ENCODE measurements around the gene MKX. TPM values are rescaled to one million over a fixed set of nuclear protein-coding genes. Genes with fewer than 3 reads are reported as not detected.

MKX gene
- total and polyA plus RNA-seq, 7 donors = 0.28 to 34.9 (median 11.3) TPM; not detected in 1

GRCh38 chr10:27698961-27699360 is 46.7 kb downstream of the MKX start:
- no peaks in the 10 kb centered on the region for H3K27me3 ChIP-seq
- H3K4me3 ChIP-seq = no peak overlapping the region
- H3K4me1 ChIP-seq = peaks cover 0 to 47% (median 38%) of the 10 kb centered on the region in 4 donors
- TF ChIP-seq CTCF (IDR thresholded peaks at IDR 0.05) (no peak), POLR2AphosphoS5 (IDR thresholded peaks at IDR 0.05) (no peak), POLR2A (IDR thresholded peaks at IDR 0.05) (no peak), EP300 (IDR thresholded peaks at IDR 0.05) (no peak)
- 92 to 93% methylated on average over 2 of the region's 2 CpGs for WGBS, 2 donors
- H3K9me3 ChIP-seq = no peaks in the 10 kb centered on the region
- H3K36me3 ChIP-seq = no peaks in the 10 kb centered on the region
- no peak for DNase-seq
- intact Hi-C loops (cut with DNase I) = no loop called here
- H3K27ac ChIP-seq = peak overlapping the region in 1 of 4 donors; percentile 49

GRCh38 chr10:27696466-27696865 is 49.2 kb downstream of the MKX start:
- TF ChIP-seq CTCF (IDR thresholded peaks at IDR 0.05) = no peak
- TF ChIP-seq POLR2AphosphoS5 (IDR thresholded peaks at IDR 0.05) = no peak
- TF ChIP-seq POLR2A (IDR thresholded peaks at IDR 0.05) = no peak
- no peak for TF ChIP-seq EP300 (IDR thresholded peaks at IDR 0.05)
- Histone ChIP-seq H3K4me1 (peaks cover 0 to 62% (median 53%) of the 10 kb centered on the region in 4 donors), H3K27ac (peak overlapping the region; percentile 25 to 76 (median 56)), H3K27me3 (no peaks in the 10 kb centered on the region), H3K9me3 (no peaks in the 10 kb centered on the region), H3K36me3 (no peaks in the 10 kb centered on the region), H3K4me3 (no peak overlapping the region)
- intact Hi-C loops (cut with DNase I) = no loop called here
- WGBS, 2 donors = 78 to 86% methylated on average over 3 of the region's 3 CpGs
- no peak for DNase-seq

- H3K36me3 ChIP-seq = no peaks in the 10 kb centered on the region
- no peak for DNase-seq
- no peaks in the 10 kb centered on the region for H3K9me3 ChIP-seq
- peak overlapping the region; percentile 47 to 76 (median 59) for H3K27ac ChIP-seq
- no peaks in the 10 kb centered on the region for H3K27me3 ChIP-seq
- no peak for TF ChIP-seq EP300 (IDR thresholded peaks at IDR 0.05)
- 80 to 88% methylated on average over 2 of the region's 2 CpGs for WGBS, 2 donors
- intact Hi-C loops (cut with DNase I) = no loop called here
- H3K4me1 ChIP-seq = peaks cover 0 to 65% (median 53%) of the 10 kb centered on the region in 4 donors
- H3K4me3 ChIP-seq = no peak overlapping the region
Observed at GRCh38 chr10:27695706-27696105, 49.9 kb downstream of the MKX start.

- no peak overlapping the region for H3K4me3 ChIP-seq
- no peak for DNase-seq
- H3K4me1 ChIP-seq = peaks cover 0 to 64% (median 51%) of the 10 kb centered on the region in 4 donors
- no peak for TF ChIP-seq CTCF (IDR thresholded peaks at IDR 0.05)
- TF ChIP-seq POLR2A (IDR thresholded peaks at IDR 0.05) = no peak
- TF ChIP-seq EP300 (IDR thresholded peaks at IDR 0.05) = no peak
- no peak for TF ChIP-seq POLR2AphosphoS5 (IDR thresholded peaks at IDR 0.05)
- peak overlapping the region; percentile 47 to 76 (median 59) for H3K27ac ChIP-seq
- intact Hi-C loops (cut with DNase I) = no loop called here
- H3K36me3 ChIP-seq = no peaks in the 10 kb centered on the region
- no peaks in the 10 kb centered on the region for H3K27me3 ChIP-seq
- WGBS, 2 donors = 84 to 91% methylated on average over 6 of the region's 6 CpGs
- H3K9me3 ChIP-seq = no peaks in the 10 kb centered on the region
Observed at GRCh38 chr10:27695088-27695487, 50.5 kb downstream of the MKX start.

GRCh38 chr10:27692663-27693062 is 53.0 kb downstream of the MKX start:
- H3K9me3 ChIP-seq = no peaks in the 10 kb centered on the region
- DNase-seq = no peak
- H3K27me3 ChIP-seq = no peaks in the 10 kb centered on the region
- H3K4me3 ChIP-seq = no peak overlapping the region
- peak overlapping the region; percentile 69 to 80 (median 75) for H3K27ac ChIP-seq
- no peaks in the 10 kb centered on the region for H3K36me3 ChIP-seq
- intact Hi-C loops (cut with DNase I) = no loop called here
- 56 to 80% methylated on average over 3 of the region's 3 CpGs for WGBS, 2 donors
- peaks cover 0 to 67% (median 51%) of the 10 kb centered on the region in 4 donors for H3K4me1 ChIP-seq
- TF ChIP-seq EP300 (IDR thresholded peaks at IDR 0.05) (no peak), POLR2AphosphoS5 (IDR thresholded peaks at IDR 0.05) (no peak), CTCF (IDR thresholded peaks at IDR 0.05) (no peak), POLR2A (IDR thresholded peaks at IDR 0.05) (no peak)
